ENCODE data around the gene TPST1. TPM values are rescaled to one million over a fixed set of nuclear protein-coding genes. Genes with fewer than 3 reads are reported as not detected.

TPST1 gene
- total and polyA plus RNA-seq, 5 donors from 2014 or later = 0.15 to 1.2 (median 0.24) TPM; not detected in 2

- ATAC-seq (ENCODE audit: low read depth in 2 of 2) = no peak
- no peaks in the 10 kb centered on the region for H3K36me3 Mint-ChIP-seq
- H3K27me3 Mint-ChIP-seq = peaks cover 11% of the 10 kb centered on the region
- no peak overlapping the region for H3K4me3 Mint-ChIP-seq
- H3K27ac Mint-ChIP-seq = no peak overlapping the region
- peaks cover 2% of the 10 kb centered on the region for H3K27me3 ChIP-seq (ENCODE audit: control insufficient read depth, insufficient read depth, low read length)
- no peaks in the 10 kb centered on the region for H3K36me3 ChIP-seq (ENCODE audit: control insufficient read depth, insufficient read depth, low read length)
- no peaks in the 10 kb centered on the region for H3K9me3 ChIP-seq (ENCODE audit: control insufficient read depth in 2 of 2, low read length in 2 of 2)
- H3K4me1 ChIP-seq (ENCODE audit: control insufficient read depth, insufficient read depth, low read length, poor library complexity, severe bottlenecking) = no peaks in the 10 kb centered on the region
- peaks cover 0 to 1% (median 0%) of the 10 kb centered on the region in 7 donors for H3K9me3 Mint-ChIP-seq
- no peak overlapping the region for H3K4me3 ChIP-seq (ENCODE audit: low read depth, low read length)
- no peak overlapping the region for H3K27ac ChIP-seq (ENCODE audit: insufficient read depth, low read length, poor library complexity, severe bottlenecking)
- DNase-seq = no peak
- H3K4me1 Mint-ChIP-seq = no peaks in the 10 kb centered on the region
Measured at GRCh38 chr7:66245008-66245407, 39.9 kb downstream of the TPST1 start.

DNA sequence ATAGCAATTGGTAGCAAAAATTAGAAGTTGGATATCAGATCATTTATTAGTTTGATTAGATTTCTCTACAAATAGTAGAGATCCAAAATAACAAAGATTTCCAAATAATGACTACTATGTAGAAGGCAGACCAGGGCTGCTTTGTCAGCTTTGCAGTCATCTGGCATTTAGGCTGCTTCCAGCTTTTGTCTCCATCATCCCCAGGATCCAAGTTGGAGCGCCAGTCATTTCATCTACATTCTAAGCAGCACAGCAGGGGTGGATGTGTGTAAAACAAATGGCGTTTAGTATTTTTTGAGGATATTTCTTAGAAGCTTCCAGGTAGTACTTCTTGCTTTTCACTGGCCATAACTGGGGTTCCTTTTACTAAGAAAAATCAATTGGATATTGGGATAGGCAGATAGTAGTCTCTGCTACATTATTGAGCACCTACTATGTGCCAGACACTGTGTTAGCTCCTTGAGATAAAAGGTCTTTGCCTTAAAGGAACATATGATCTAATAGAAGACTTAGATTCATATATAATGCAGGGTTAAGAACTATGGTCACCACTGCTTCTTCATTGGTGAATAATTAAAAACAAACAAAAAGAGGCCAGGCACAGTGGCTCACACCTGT lies 41.5 kb downstream of the TPST1 start:
- Mint-ChIP-seq H3K27ac (no peak overlapping the region), H3K9me3 (peaks cover 0 to 1% (median 0%) of the 10 kb centered on the region in 7 donors), H3K27me3 (peaks cover 5% of the 10 kb centered on the region), H3K4me3 (no peak overlapping the region), H3K4me1 (no peaks in the 10 kb centered on the region), H3K36me3 (no peaks in the 10 kb centered on the region)
- Histone ChIP-seq H3K27ac (ENCODE audit: insufficient read depth, low read length, poor library complexity, severe bottlenecking) (no peak overlapping the region), H3K4me1 (ENCODE audit: control insufficient read depth, insufficient read depth, low read length, poor library complexity, severe bottlenecking) (no peaks in the 10 kb centered on the region), H3K4me3 (ENCODE audit: low read depth, low read length) (no peak overlapping the region), H3K36me3 (ENCODE audit: control insufficient read depth, insufficient read depth, low read length) (no peaks in the 10 kb centered on the region), H3K27me3 (ENCODE audit: control insufficient read depth, insufficient read depth, low read length) (peaks cover 2% of the 10 kb centered on the region), H3K9me3 (ENCODE audit: control insufficient read depth in 2 of 2, low read length in 2 of 2) (no peaks in the 10 kb centered on the region)
- ATAC-seq (ENCODE audit: low read depth in 2 of 2) = no peak
- DNase-seq = no peak

GRCh38 chr7:66247380-66248078 lies 42.4 kb downstream of the TPST1 start:
- no peak for DNase-seq
- Mint-ChIP-seq H3K27me3 (peaks cover 2% of the 10 kb centered on the region), H3K27ac (no peak overlapping the region), H3K4me3 (no peak overlapping the region), H3K9me3 (peaks cover 0 to 1% (median 0%) of the 10 kb centered on the region in 7 donors), H3K4me1 (no peaks in the 10 kb centered on the region), H3K36me3 (no peaks in the 10 kb centered on the region)
- H3K27me3 ChIP-seq (ENCODE audit: control insufficient read depth, insufficient read depth, low read length) = peaks cover 2% of the 10 kb centered on the region
- H3K9me3 ChIP-seq (ENCODE audit: control insufficient read depth in 2 of 2, low read length in 2 of 2) = no peaks in the 10 kb centered on the region
- H3K4me1 ChIP-seq (ENCODE audit: control insufficient read depth, insufficient read depth, low read length, poor library complexity, severe bottlenecking) = no peaks in the 10 kb centered on the region
- H3K27ac ChIP-seq (ENCODE audit: insufficient read depth, low read length, poor library complexity, severe bottlenecking) = no peak overlapping the region
- no peak overlapping the region for H3K4me3 ChIP-seq (ENCODE audit: low read depth, low read length)
- ATAC-seq (ENCODE audit: low read depth in 2 of 2) = no peak
- H3K36me3 ChIP-seq (ENCODE audit: control insufficient read depth, insufficient read depth, low read length) = no peaks in the 10 kb centered on the region

DNA sequence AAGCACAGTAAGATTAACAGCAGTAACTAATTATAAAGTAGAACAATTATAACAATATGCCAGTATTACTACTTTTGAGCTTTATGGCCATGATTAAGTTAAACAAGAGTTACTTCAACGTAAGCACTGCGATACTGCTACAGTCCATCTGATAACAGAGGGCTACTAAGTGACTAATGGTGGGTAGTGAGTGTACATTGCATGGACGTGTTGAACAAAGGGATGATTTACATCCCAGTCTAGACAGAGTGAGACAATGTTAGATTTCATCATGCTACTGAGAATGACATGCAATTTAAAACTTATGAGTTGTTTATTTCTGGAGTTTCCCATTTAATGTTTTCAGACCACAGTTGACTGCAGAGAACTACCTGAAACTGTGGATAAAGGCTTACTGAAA lies 45.6 kb downstream of the TPST1 start:
- H3K36me3 Mint-ChIP-seq = no peaks in the 10 kb centered on the region
- H3K36me3 ChIP-seq (ENCODE audit: control insufficient read depth, insufficient read depth, low read length) = no peaks in the 10 kb centered on the region
- no peak overlapping the region for H3K4me3 ChIP-seq (ENCODE audit: low read depth, low read length)

DNA sequence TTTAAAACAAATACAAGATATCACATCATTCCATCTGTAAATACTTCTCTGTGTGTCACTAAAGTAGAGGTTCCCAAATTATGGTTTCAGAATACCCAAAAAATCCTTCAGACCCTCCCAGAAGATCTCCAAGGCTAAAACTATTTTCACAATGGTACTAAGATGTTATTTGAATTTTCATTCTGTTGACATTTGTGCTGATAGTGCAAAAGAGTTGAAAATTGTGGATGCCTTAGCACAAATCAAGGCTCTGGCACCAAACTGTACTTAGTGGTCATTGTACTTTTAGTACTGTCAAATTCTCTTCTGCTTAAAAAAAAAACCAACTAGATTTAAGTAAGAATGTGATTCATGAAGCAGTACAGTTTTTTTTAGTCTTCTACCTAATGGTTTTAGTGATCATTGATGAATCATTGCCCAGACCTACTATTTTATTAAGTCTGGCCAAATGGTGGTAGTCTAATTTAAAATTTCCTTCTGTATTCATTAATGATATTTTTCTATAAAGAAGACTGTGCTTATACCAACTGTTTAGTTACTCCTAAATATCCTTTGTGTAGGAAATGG lies 50.5 kb downstream of the TPST1 start:
- Histone ChIP-seq H3K27ac (ENCODE audit: insufficient read depth, low read length, poor library complexity, severe bottlenecking) (no peak overlapping the region), H3K36me3 (ENCODE audit: control insufficient read depth, insufficient read depth, low read length) (no peaks in the 10 kb centered on the region), H3K4me1 (ENCODE audit: control insufficient read depth, insufficient read depth, low read length, poor library complexity, severe bottlenecking) (no peaks in the 10 kb centered on the region), H3K4me3 (ENCODE audit: low read depth, low read length) (no peak overlapping the region), H3K27me3 (ENCODE audit: control insufficient read depth, insufficient read depth, low read length) (peaks cover 3% of the 10 kb centered on the region), H3K9me3 (ENCODE audit: control insufficient read depth in 2 of 2, low read length in 2 of 2) (no peaks in the 10 kb centered on the region)
- Mint-ChIP-seq H3K4me3 (no peak overlapping the region), H3K27me3 (peaks cover 18% of the 10 kb centered on the region), H3K27ac (no peak overlapping the region), H3K9me3 (no peaks in the 10 kb centered on the region), H3K36me3 (no peaks in the 10 kb centered on the region), H3K4me1 (no peaks in the 10 kb centered on the region)
- no peak for DNase-seq
- no peak for ATAC-seq (ENCODE audit: low read depth in 2 of 2)

More for the DNA sequence above, 45.6 kb downstream of the TPST1 start:
- Mint-ChIP-seq H3K4me1 (no peaks in the 10 kb centered on the region), H3K27me3 (peaks cover 5% of the 10 kb centered on the region), H3K27ac (no peak overlapping the region), H3K4me3 (no peak overlapping the region), H3K9me3 (no peaks in the 10 kb centered on the region)
- no peak overlapping the region for H3K27ac ChIP-seq (ENCODE audit: insufficient read depth, low read length, poor library complexity, severe bottlenecking)
- no peaks in the 10 kb centered on the region for H3K9me3 ChIP-seq (ENCODE audit: control insufficient read depth in 2 of 2, low read length in 2 of 2)
- no peak for DNase-seq
- no peaks in the 10 kb centered on the region for H3K4me1 ChIP-seq (ENCODE audit: control insufficient read depth, insufficient read depth, low read length, poor library complexity, severe bottlenecking)
- H3K27me3 ChIP-seq (ENCODE audit: control insufficient read depth, insufficient read depth, low read length) = peaks cover 2% of the 10 kb centered on the region
- ATAC-seq (ENCODE audit: low read depth in 2 of 2) = no peak

DNA sequence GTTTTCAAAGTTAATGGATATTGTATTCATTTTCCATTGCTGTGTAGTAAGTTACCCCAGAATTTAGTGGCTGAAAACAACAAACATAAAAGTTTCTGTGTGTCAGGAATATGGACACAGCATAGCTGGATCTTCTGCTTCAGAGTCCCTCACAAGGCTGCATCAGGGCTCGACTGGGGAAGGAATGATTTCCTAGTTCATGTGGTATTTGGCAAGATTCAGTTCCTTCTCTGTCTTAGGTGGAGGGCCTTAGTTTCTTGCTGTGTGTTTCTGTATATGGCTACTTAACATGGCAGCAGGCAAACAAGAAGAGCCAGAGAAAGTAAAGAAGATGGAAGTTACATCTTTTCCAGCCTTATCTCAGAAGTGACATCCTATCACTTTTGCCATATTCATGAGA lies 51.1 kb downstream of the TPST1 start:
- no peaks in the 10 kb centered on the region for H3K36me3 Mint-ChIP-seq
- Histone ChIP-seq H3K27me3 (ENCODE audit: control insufficient read depth, insufficient read depth, low read length) (peaks cover 6% of the 10 kb centered on the region), H3K9me3 (ENCODE audit: control insufficient read depth in 2 of 2, low read length in 2 of 2) (no peaks in the 10 kb centered on the region), H3K27ac (ENCODE audit: insufficient read depth, low read length, poor library complexity, severe bottlenecking) (no peak overlapping the region), H3K4me1 (ENCODE audit: control insufficient read depth, insufficient read depth, low read length, poor library complexity, severe bottlenecking) (no peaks in the 10 kb centered on the region), H3K36me3 (ENCODE audit: control insufficient read depth, insufficient read depth, low read length) (no peaks in the 10 kb centered on the region), H3K4me3 (ENCODE audit: low read depth, low read length) (no peak overlapping the region)
- ATAC-seq (ENCODE audit: low read depth in 2 of 2) (no peak), DNase-seq (no peak)
- no peak overlapping the region for H3K4me3 Mint-ChIP-seq
- H3K27ac Mint-ChIP-seq = no peak overlapping the region
- peaks cover 18% of the 10 kb centered on the region for H3K27me3 Mint-ChIP-seq
- no peaks in the 10 kb centered on the region for H3K9me3 Mint-ChIP-seq
- no peaks in the 10 kb centered on the region for H3K4me1 Mint-ChIP-seq

- Mint-ChIP-seq H3K4me3 (no peak overlapping the region), H3K4me1 (no peaks in the 10 kb centered on the region), H3K36me3 (no peaks in the 10 kb centered on the region), H3K27me3 (peaks cover 18% of the 10 kb centered on the region), H3K9me3 (peaks cover 0 to 4% (median 0%) of the 10 kb centered on the region in 7 donors), H3K27ac (no peak overlapping the region)
- ATAC-seq (ENCODE audit: low read depth in 2 of 2) = no peak
- DNase-seq = no peak
- no peak overlapping the region for H3K4me3 ChIP-seq (ENCODE audit: low read depth, low read length)
- no peaks in the 10 kb centered on the region for H3K9me3 ChIP-seq (ENCODE audit: control insufficient read depth in 2 of 2, low read length in 2 of 2)
- H3K36me3 ChIP-seq (ENCODE audit: control insufficient read depth, insufficient read depth, low read length) = no peaks in the 10 kb centered on the region
- H3K4me1 ChIP-seq (ENCODE audit: control insufficient read depth, insufficient read depth, low read length, poor library complexity, severe bottlenecking) = no peaks in the 10 kb centered on the region
- peaks cover 6% of the 10 kb centered on the region for H3K27me3 ChIP-seq (ENCODE audit: control insufficient read depth, insufficient read depth, low read length)
- no peak overlapping the region for H3K27ac ChIP-seq (ENCODE audit: insufficient read depth, low read length, poor library complexity, severe bottlenecking)
Measured at GRCh38 chr7:66257481-66257880, 52.3 kb downstream of the TPST1 start.

All from CD4-positive, CD25-positive, alpha-beta regulatory T cell (primary cell).